AG04450 (cell line): ENCODE data around the gene NSL1. TPM values are rescaled to one million over a fixed set of nuclear protein-coding genes. Genes with fewer than 3 reads are reported as not detected.

Experiments
- CTCF ChIA-PET: fragments of 300-600, 350-600 bp; formaldehyde crosslinking; extraction: SDS; loops from one replicate; lab custom pipeline; 2022; ENCODE audit warnings: antibody characterized with exemption, inconsistent platforms; lab: Charles Lee
- POLR2A ChIA-PET: fragments of 350-600 bp; formaldehyde crosslinking; extraction: SDS; loops from one replicate; lab custom pipeline; 2021; ENCODE audit warnings: antibody characterized with exemption, inconsistent platforms; lab: Yijun Ruan, JAX
- DNase-seq: peaks from one replicate; pipeline ENCODE4 v3.0.0-alpha.2; 2011; ENCODE audit warnings: low read depth, low spot score
- H3K27ac ChIP-seq: one replicate; pipeline ENCODE4 v1.5.1; 2012; ENCODE audit warnings: low read depth, low read length, control low read depth
- H3K27me3 ChIP-seq: one replicate; pipeline ENCODE4 v1.6.0; 2012; ENCODE audit warnings: low read length; ENCODE audit not compliant: control insufficient read depth, insufficient read depth
- H3K4me3 ChIP-seq: 2 replicates; pipeline ENCODE4 v1.5.1; 2011; ENCODE audit warnings: mild to moderate bottlenecking, low read depth, low read length, control low read depth
- H3K9me3 ChIP-seq: 2 replicates; pipeline ENCODE4 v1.5.1; 2012; ENCODE audit warnings: low read length; ENCODE audit not compliant: control insufficient read depth, insufficient read depth
- CTCF ChIP-seq: IDR thresholded peaks from 2 replicates; pipeline ENCODE4 v1.5.1; 2011; ENCODE audit warnings: low read depth, low read length, control low read depth, inconsistent platforms
- polyA plus RNA-seq: library from polyadenylated mRNA; depleted of rRNA; stranded (reverse); fragments of >200 nt; gene quantifications from 2 replicates; pipeline ENCODE4 v1.2.3, GENCODE V29; 2011

NSL1 gene
- polyA plus RNA-seq, 1 experiment, result 33.8 TPM

GRCh38 chr1:212760126-212760823 lies 31.3 kb downstream of the NSL1 start:
- TF ChIP-seq CTCF, result peak; percentile 29
- ChIA-PET CTCF (interaction anchor here (0.7 to 2.5 kb wide), 2 partner anchors 9 to 11 kb away, joined by 3 to 11 read pairs; no protein-coding TSS in a partner anchor), POLR2A (no interaction called here)
- H3K27ac ChIP-seq, result no peak overlapping the region
- H3K27me3 ChIP-seq, result no peaks in the 10 kb centered on the region
- no peak for DNase-seq
- no peak overlapping the region for H3K4me3 ChIP-seq
- no peaks in the 10 kb centered on the region for H3K9me3 ChIP-seq

DNA sequence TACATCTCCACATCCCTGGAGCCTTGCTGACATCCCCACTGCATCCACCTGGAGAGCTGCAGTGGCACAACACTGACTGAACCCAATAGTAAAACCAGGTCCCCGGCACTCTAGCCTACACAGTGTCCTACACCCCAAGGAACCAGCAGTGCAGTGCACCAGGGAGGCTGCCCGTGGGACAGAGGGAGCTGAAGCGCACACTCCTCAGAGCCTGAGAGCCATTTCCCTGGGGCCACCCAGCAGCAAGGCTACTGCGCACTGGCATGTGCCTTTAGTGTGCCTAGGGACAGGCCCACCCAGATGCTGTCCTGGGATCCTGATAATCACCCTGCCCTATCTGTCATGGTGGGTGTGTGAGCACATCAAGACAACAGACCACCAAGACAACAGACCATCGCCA lies 31.9 kb downstream of the NSL1 start:
- POLR2A ChIA-PET, result no interaction called here
- Histone ChIP-seq H3K9me3 (no peaks in the 10 kb centered on the region), H3K4me3 (no peak overlapping the region), H3K27ac (no peak overlapping the region), H3K27me3 (no peaks in the 10 kb centered on the region)
- DNase-seq, result no peak
- CTCF ChIA-PET, result interaction anchor here (0.7 to 2.5 kb wide), 2 partner anchors 8 to 10 kb away, joined by 3 to 11 read pairs; no protein-coding TSS in a partner anchor
- TF ChIP-seq CTCF, result no peak

- Histone ChIP-seq H3K27ac (no peak overlapping the region), H3K9me3 (no peaks in the 10 kb centered on the region), H3K4me3 (no peak overlapping the region), H3K27me3 (no peaks in the 10 kb centered on the region)
- no peak for TF ChIP-seq CTCF
- ChIA-PET POLR2A (no interaction called here), CTCF (interaction anchor here (0.7 to 8.1 kb wide), 2 partner anchors 90 to 517 kb away, joined by 4 to 59 read pairs; no protein-coding TSS in a partner anchor)
- DNase-seq, result no peak
These were observed 36.9 kb downstream of the NSL1 start for GRCh38 chr1:212754680-212755079.

DNA sequence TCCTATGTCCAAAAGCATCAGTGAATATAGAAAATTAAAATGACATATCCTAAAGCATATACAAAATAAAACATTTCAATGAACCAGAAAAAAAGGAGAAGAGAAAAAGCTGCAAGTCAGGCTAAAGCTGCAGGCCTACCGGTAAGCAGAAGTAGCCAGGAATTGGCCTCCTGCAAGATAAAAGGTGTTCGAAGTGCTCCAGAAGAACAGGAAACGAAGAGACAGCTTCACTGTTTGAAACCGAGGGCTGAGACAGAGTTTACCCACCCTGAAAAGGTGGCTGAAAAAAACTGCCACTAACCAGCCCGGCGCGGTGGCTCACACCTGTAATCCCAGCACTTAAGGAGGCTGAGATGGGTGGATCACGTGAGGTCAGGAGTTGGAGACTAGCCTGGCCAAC lies 37.4 kb downstream of the NSL1 start:
- ChIA-PET CTCF (interaction anchor here (0.6 to 8.1 kb wide), 3 partner anchors 28 to 1429 kb away, joined by 3 to 59 read pairs (median 4); no protein-coding TSS in a partner anchor), POLR2A (no interaction called here)
- Histone ChIP-seq H3K4me3 (no peak overlapping the region), H3K27ac (no peak overlapping the region), H3K9me3 (no peaks in the 10 kb centered on the region), H3K27me3 (no peaks in the 10 kb centered on the region)
- no peak for DNase-seq
- TF ChIP-seq CTCF, result no peak

DNA sequence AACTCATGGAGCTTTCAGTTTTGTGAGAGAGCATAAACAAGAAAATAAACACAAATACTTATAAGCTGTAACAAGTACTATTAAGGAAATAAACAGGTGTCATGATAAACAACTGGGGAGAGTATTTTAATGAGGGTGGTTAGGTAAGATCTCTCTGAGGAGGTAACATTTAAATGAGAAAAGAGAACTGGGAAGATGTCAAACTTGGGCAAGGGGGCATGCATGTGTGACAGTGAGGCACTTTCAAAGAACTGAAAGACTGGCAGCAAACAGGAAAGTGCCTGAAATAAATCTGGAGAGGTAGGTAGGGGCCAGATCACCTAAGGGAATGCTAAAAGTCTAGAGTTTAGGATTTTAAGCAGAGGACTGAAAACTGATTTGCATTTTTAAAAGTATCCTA lies 37.8 kb downstream of the NSL1 start:
- Histone ChIP-seq H3K27me3 (no peaks in the 10 kb centered on the region), H3K9me3 (no peaks in the 10 kb centered on the region), H3K27ac (no peak overlapping the region), H3K4me3 (no peak overlapping the region)
- CTCF ChIA-PET, result interaction anchor here (0.6 to 8.1 kb wide), 3 partner anchors 28 to 1429 kb away, joined by 3 to 59 read pairs (median 4); no protein-coding TSS in a partner anchor
- TF ChIP-seq CTCF, result no peak
- no peak for DNase-seq
- POLR2A ChIA-PET, result no interaction called here
